ENCODE data around the gene DGCR2.

DNA sequence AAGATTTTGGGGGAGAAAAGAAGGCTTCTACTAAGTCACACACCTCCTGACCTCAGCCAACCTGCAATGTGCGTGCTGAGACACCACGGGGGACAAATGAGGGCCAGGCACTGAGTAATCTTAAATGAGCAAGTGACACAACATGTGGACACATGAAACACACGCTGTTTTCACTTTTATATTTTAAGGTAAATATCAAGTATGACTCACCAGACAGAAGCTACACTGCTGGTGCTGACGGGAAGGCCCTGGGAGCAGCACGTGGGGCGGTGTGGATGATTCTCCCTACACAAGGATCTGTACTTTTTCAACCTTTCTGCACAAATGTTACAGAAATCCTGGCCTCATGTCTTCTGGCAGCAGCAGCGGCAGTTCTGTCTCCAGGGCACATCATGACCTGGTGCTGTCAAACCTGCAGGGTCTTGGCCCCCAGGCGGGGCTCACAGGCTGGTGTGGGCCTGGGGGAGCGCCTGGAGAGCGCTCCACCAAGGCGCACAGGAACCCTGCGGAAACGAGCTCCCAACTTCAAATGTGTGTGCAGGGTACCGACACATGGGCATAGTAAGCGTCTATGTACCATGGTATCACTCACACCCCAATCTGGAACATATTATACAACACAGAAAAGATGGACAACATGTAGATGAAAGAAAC lies 61.7 kb downstream of the DGCR2 start:
- TF ChIP-seq, protein P1, sequence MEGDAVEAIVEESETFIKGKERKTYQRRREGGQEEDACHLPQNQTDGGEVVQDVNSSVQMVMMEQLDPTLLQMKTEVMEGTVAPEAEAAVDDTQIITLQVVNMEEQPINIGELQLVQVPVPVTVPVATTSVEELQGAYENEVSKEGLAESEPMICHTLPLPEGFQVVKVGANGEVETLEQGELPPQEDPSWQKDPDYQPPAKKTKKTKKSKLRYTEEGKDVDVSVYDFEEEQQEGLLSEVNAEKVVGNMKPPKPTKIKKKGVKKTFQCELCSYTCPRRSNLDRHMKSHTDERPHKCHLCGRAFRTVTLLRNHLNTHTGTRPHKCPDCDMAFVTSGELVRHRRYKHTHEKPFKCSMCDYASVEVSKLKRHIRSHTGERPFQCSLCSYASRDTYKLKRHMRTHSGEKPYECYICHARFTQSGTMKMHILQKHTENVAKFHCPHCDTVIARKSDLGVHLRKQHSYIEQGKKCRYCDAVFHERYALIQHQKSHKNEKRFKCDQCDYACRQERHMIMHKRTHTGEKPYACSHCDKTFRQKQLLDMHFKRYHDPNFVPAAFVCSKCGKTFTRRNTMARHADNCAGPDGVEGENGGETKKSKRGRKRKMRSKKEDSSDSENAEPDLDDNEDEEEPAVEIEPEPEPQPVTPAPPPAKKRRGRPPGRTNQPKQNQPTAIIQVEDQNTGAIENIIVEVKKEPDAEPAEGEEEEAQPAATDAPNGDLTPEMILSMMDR (IDR thresholded peaks at IDR 0.05; ENCODE audit: poor library complexity, severe bottlenecking): no peak
- TF ChIP-seq SMC3 (conservative IDR thresholded peaks at IDR 0.05; ENCODE audit: poor library complexity) (no peak), EZH2 (IDR thresholded peaks at IDR 0.05; ENCODE audit: borderline replicate concordance, insufficient read depth, low read length, poor library complexity, severe bottlenecking) (no peak), EP300 (conservative IDR thresholded peaks at IDR 0.05; ENCODE audit: poor library complexity, severe bottlenecking) (no peak), MXI1 (conservative IDR thresholded peaks at IDR 0.05; ENCODE audit: poor library complexity, severe bottlenecking) (no peak)
- TF ChIP-seq, protein P2, sequence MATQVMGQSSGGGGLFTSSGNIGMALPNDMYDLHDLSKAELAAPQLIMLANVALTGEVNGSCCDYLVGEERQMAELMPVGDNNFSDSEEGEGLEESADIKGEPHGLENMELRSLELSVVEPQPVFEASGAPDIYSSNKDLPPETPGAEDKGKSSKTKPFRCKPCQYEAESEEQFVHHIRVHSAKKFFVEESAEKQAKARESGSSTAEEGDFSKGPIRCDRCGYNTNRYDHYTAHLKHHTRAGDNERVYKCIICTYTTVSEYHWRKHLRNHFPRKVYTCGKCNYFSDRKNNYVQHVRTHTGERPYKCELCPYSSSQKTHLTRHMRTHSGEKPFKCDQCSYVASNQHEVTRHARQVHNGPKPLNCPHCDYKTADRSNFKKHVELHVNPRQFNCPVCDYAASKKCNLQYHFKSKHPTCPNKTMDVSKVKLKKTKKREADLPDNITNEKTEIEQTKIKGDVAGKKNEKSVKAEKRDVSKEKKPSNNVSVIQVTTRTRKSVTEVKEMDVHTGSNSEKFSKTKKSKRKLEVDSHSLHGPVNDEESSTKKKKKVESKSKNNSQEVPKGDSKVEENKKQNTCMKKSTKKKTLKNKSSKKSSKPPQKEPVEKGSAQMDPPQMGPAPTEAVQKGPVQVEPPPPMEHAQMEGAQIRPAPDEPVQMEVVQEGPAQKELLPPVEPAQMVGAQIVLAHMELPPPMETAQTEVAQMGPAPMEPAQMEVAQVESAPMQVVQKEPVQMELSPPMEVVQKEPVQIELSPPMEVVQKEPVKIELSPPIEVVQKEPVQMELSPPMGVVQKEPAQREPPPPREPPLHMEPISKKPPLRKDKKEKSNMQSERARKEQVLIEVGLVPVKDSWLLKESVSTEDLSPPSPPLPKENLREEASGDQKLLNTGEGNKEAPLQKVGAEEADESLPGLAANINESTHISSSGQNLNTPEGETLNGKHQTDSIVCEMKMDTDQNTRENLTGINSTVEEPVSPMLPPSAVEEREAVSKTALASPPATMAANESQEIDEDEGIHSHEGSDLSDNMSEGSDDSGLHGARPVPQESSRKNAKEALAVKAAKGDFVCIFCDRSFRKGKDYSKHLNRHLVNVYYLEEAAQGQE (IDR thresholded peaks at IDR 0.05; ENCODE audit: borderline replicate concordance): no peak
